ENCODE results near the gene DIO3. TPM values are rescaled to one million over a fixed set of nuclear protein-coding genes. Genes with fewer than 3 reads are reported as not detected.

DIO3 gene
- total and polyA plus RNA-seq, 2 of the 4 experiments (the other 2 are of a cell fraction), result not detected

GRCh38 chr14:101557811-101558738, 3.2 kb upstream of the DIO3 start:
- TF ChIP-seq CHD1 (IDR thresholded peaks at IDR 0.05; ENCODE audit: low read depth, low read length), result no peak
- TF ChIP-seq MXI1 (IDR thresholded peaks at IDR 0.05; ENCODE audit: borderline replicate concordance, low read depth, low read length), result no peak
- TF ChIP-seq RFX5 (IDR thresholded peaks at IDR 0.05; ENCODE audit: low read depth, low read length), result no peak
- peak; percentile 10; the same call in 1 of the 2 replicates for TF ChIP-seq CTCF (conservative IDR thresholded peaks at IDR 0.05; ENCODE audit: low read depth, low read length)
- no peak overlapping the region for H3K23ac ChIP-seq (ENCODE audit: low read depth, low read length)
- H3K79me1 ChIP-seq (ENCODE audit: low read depth in 1 of 2, low read length in 2 of 2), result no peaks in the 10 kb centered on the region
- intact Hi-C loops (cut with micrococcal nuclease), result no loop called here
- peaks cover 12% of the 10 kb centered on the region; the same call in 1 of the 2 replicates for H3K9me3 ChIP-seq (ENCODE audit: control insufficient read depth, insufficient read depth, low read length)
- no peak overlapping the region for H2AFZ ChIP-seq (replicated peaks; ENCODE audit: low read length, poor library complexity)
- in situ Hi-C loops (cut with MboI; ENCODE audit: low sequenced_read_pairs), result no loop called here
- no peak overlapping the region for H2AK9ac ChIP-seq (replicated peaks; ENCODE audit: low read depth, low read length, poor library complexity)
- H4K91ac ChIP-seq (ENCODE audit: insufficient read depth, low read depth, low read length), result no peak overlapping the region
- H3K14ac ChIP-seq (replicated peaks; ENCODE audit: low read depth, low read length), result no peak overlapping the region
- H3K56ac ChIP-seq (ENCODE audit: extremely low read depth, insufficient read depth, low read length), result no peak overlapping the region
- no peak overlapping the region for H3K4ac ChIP-seq (ENCODE audit: low read depth, low read length)
- no peak overlapping the region for H3K27ac ChIP-seq (ENCODE audit: insufficient read depth, low read length)
- H4K20me1 ChIP-seq (ENCODE audit: insufficient read depth, low read length), result no peaks in the 10 kb centered on the region
- no peak overlapping the region for H2BK120ac ChIP-seq (ENCODE audit: low read depth, low read length)
- ATAC-seq (ENCODE audit: low read depth), result no peak
- ChIA-PET POLR2A (ENCODE audit: unreplicated experiment) (no interaction called here), CTCF (no interaction called here)
- H2BK5ac ChIP-seq (ENCODE audit: low read depth, low read length, poor library complexity, severe bottlenecking), result no peak overlapping the region
- DNase-seq, result no peak
- H3K9me1 ChIP-seq (ENCODE audit: insufficient read depth, low read length), result no peaks in the 10 kb centered on the region
- no peak overlapping the region for H2AK5ac ChIP-seq (ENCODE audit: low read depth, low read length)
- WGBS, 2 experiments (ENCODE audit: extremely low coverage in 2 of 2, insufficient read length in 1 of 2), result no CpG with 5 or more reads among the region's 11 CpGs
- no peak overlapping the region for H3K18ac ChIP-seq (ENCODE audit: low read depth, low read length)
- peaks cover 45% of the 10 kb centered on the region; the same call in 1 of the 2 replicates for H3K27me3 ChIP-seq (ENCODE audit: control insufficient read depth, insufficient read depth, low read length)
- H4K5ac ChIP-seq (ENCODE audit: low read depth, low read length), result no peak overlapping the region
- H2BK15ac ChIP-seq (ENCODE audit: low read depth, low read length), result no peak overlapping the region
- no peaks in the 10 kb centered on the region for H3K36me3 ChIP-seq (ENCODE audit: control insufficient read depth, insufficient read depth, low read length)
- H3K4me1 ChIP-seq (ENCODE audit: control insufficient read depth, insufficient read depth, low read length), result no peaks in the 10 kb centered on the region
- dilution Hi-C loops (cut with HindIII; ENCODE audit: low sequenced_read_pairs, unreplicated experiment), result no loop called here
- no peak overlapping the region for H3K9ac ChIP-seq (ENCODE audit: low read depth, low read length)
- no peak overlapping the region for H3K4me2 ChIP-seq (ENCODE audit: low read depth, low read length)
- H3K4me3 ChIP-seq (ENCODE audit: insufficient read depth, low read depth, low read length), result no peak overlapping the region
- BruUV-seq (replicated peaks), result no TSS peak
- no peak overlapping the region for H4K8ac ChIP-seq (ENCODE audit: low read depth in 2 of 2, low read length in 2 of 2)
- H2BK20ac ChIP-seq (ENCODE audit: low read depth, low read length), result no peak overlapping the region

Measured in IMR-90 (cell line).